GM11168 (cell line): ENCODE results near the gene ASTN2.
"Not testable (repeated sequence)": the region's sequence is repeated elsewhere in the genome, so short reads cannot be mapped to it uniquely, and the experiment has no call there.

Experiments used
- in situ Hi-C: fragments of 300-500 bp; cut with MboI; formaldehyde crosslinking; loops from one replicate; pipeline ENCODE4 v1.12.0; 2022; ENCODE audit warnings: low sequenced_read_pairs; ENCODE audit not compliant: unreplicated experiment

Gene ASTN2

DNA sequence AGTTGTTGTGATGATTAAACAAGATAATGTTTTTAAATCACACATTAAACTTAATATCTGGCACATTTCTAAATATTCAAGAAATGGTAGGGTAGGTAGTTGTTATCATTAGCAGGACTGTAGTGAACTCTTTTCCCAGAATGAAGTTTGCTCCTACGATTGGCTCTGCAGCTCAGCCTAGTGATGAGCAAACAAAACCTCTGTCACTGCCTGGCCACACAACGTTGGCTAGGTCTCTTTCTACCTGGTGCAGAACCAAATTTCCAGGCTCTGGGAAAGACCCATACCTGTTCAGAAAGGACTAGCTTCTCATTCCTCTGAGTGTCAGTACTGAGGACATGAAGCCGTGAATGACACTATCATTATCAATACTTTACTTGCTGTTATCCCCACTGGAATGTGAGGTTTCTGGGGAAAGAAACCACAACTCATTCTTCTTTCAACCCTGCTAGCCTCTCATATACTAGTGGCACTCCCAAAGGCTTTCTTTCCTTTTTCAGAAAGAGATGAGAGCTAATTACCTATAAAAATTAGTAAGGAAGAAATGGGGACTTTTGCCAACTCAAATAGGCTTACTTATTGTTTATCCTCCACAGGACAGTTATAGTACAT is 947.0 kb downstream of the ASTN2 start:
- in situ Hi-C loops, result no loop called here

DNA sequence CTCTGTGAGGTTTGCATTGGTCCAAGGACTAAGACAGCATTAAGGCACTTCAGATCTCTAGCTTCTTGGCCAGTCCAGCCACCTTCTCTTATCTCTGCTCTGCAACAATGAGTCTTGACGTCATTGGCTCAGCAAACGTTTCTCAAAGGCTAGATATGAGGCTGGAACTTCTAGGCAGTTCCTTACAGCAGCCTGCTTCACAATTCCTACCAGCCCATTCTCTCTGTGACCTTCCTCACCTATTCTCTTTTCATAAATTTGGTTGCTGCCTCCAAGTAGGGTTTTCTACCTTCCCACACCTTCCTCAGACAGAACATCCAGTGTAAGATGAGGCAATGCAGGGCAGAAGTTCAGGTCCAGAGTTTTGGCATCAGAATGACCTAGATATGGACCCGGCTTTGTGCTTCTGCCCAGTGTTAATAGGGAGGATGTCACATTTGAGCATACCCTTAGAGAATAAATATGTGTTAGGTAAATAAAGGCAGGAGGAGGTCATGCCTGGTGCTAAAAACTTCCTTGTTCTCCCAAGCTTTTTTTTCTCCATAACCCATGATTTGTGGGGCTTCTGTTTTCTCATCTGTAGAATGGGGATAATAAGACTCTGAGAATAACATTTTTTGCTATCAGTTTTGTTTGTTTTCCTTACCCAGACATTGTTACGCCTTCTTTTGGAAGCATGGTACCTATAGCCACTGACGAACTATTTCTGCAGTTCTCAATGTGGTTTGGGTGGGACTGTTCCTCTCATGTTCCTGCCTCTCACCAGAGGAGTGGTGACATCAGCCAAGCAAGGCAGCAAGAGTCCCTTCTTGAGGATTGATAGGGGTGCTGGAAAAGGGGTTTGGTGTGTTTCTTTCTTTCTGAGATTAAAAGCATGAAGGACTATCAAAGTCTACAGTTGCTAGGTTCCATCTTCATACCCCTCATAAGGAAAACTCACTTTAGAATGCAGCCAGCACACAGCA is 948.3 kb downstream of the ASTN2 start:
- in situ Hi-C loops, result no loop called here

DNA sequence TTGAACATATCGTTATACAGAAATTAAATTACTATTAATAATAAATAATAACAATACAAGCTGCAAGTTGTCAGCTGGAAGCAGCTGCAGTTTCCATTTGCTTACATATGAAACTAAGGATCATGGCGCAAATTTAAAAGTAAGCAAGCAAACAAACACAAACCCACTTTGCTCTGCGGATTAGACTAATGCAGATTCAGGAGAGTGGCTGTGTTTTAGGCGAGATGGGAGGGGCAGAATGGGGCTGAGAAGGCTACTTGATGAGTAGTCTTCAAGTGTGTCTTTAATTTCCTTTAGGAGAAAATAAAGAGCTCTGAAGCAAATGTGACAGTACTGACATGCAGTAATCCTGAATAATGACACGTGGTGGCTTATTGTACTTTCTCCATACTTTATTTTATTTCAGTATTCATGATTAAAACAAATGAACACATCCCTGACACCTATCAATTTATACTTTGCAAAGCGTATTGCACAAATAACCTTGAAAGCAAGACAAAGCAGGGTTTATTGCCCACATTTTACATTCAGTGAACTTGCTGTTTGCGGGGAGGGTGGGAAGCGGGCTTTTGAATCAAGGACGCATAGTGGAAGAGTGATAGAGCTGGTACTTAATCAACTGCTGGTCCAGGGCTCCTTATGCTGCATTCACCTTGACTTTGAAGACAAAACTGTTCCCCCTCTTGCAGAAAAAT is 949.1 kb downstream of the ASTN2 start:
- in situ Hi-C loops, result no loop called here

DNA sequence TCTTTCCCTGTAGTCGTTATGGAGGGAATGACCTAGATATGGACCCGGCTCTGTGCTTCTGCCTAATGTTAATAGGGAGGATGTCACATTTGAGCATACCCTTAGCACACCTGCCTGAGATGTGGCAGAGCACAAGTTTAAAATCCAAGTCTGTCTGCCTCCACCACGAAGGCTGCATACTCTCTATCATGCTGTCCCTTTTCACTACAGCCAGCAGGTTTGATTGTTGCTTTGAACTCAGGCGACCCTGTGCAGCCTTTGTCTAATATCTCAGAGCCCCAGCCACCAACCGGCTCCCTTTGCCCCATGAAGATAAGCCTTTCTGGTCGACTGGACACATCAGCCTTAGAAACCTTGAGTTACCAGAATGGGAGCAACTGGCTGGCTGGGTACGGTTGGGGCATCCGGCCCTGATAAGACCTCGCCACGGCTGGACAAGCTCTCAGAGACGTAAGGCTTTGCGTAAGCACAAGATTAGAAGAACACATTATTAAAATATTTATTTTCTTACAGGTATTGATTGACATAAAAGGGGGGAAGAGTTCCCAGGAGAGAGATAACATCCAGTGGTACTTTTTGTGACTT is 949.8 kb downstream of the ASTN2 start:
- in situ Hi-C loops, result no loop called here

DNA sequence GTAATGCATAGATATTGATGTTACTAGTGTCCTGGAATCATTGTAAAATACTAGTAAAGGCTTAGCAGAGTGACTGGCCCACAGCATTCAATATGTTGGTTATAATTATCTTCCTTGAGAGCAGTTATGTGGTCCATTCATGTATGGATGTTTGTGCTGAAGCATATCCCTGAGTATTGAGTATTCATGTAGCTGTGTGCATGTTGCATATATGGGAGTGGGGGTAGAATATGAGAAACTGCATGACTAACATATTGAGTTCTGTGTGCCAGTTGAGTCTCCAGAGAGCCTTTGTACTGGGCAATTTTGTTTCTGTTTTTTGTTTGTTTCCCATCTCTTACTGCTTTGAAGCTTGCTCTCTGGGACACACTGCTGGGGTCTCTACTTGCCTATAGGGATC is 950.4 kb downstream of the ASTN2 start:
- in situ Hi-C loops, result no loop called here

DNA sequence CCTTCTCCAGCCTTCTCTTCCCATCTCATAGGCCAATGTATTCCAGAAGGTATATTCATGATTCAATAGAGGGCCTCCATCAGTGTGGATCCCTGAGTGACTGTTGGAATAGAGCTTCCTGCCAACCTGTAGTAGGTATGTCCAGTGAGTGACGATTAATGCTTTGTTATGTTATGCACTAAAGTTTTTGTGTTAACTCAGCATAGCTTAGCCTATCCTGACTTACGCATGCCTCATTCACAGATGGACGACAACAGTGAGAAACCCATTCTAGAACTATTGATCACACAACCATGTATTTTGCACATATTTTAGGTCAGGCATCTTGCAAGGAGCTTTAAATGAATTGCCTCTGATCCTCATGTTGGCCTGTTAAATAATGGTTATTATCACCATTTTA is 953.2 kb downstream of the ASTN2 start:
- in situ Hi-C loops, result no loop called here

DNA sequence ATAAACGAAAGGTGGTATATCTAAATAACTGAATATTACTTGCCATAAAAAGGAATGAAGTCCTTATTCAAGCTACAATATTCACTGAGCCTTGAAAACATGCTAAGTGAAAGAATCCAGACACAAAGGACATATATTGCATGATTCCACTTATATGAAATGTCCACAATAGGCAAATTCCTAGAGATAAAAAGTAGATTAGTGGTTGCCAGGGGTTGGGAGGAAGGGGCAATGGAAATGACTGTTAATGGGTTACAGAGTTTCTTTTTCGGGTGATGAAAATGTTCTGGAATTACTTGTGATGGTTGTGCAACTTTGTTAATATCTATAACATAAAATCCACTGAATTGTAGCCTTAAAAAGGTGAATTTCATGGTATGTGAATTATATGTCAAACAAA is 954.8 kb downstream of the ASTN2 start:
- in situ Hi-C loops, result no loop called here

DNA sequence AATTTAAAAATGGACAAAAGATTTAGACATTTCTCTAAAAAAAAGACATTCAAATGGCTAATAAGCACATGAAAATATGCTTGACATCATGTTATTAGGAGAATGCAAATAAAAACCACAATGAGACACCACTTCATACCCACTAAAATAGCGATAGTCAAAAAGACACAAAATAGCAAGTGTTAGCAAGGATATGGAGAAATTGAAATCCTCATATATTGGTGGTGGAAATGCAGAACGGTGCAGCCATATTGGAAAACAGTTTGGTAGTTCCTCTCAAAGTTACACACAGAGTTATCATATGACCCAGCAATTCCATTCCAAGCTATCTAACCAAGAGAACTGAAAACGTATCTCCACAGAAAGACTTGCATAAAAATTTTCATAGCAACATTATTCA is 955.3 kb downstream of the ASTN2 start:
- in situ Hi-C loops, result no loop called here

DNA sequence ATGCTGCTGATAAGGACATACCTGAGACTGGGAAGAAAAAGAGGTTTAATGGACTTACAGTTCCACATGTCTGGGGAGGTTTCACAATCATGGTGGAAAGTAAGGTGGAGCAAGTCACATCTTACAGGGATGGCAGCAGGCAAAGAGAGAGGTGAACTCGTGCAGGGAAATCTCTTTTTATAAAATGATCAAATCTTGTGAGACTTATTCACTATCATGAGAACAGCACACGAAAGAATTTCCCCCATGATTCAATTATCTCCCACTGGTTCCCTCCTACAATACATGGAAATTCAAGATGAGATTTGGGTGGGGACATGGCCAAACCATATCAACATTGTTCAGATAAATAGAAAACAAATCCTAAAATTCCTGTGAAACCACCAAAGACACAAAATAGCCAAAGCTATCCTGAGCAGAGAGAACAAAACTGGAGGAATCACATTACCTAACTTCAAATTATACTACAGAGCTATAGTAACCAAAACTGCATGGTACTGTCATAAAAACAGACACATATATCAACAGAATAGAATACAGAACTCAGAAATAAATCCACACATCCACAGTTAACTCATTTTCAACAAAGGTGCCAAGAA is 958.3 kb downstream of the ASTN2 start:
- in situ Hi-C loops, result no loop called here

DNA sequence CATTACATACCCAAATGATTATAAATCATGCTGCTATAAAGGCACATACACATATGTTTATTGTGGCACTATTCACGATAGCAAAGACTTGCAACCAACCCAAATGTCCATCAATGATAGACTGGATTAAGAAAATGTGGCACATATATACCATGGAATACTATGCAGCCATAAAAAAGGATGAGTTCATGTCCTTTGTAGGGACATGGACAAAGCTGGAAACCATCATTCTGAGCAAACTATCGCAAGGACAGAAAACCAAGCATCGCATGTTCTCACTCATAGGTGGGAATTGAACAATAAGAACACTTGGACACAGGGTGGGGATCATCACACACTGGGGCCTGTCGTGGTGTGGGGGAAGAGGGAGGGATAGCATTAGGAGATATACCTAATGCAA is 960.3 kb downstream of the ASTN2 start:
- in situ Hi-C loops, result not testable (repeated sequence)

DNA sequence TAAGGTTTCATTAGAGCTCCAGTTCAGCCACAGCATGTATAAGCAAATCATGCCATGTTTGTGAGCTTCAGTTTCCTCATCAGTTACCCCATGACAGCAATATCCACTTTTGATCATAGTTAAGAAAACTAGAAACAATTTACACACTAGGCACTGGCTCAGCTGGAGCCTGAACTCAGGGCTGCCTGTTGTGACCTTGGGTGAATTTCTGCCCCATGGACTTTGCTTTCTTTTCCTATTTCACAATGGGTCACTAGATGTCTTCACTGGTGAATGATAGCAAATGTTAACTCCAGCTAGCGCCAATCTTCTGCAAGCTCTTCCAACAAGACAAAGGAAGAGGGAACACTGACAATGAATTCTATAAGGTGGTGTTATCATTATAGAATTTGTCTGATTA is 961.1 kb downstream of the ASTN2 start:
- in situ Hi-C loops, result no loop called here

DNA sequence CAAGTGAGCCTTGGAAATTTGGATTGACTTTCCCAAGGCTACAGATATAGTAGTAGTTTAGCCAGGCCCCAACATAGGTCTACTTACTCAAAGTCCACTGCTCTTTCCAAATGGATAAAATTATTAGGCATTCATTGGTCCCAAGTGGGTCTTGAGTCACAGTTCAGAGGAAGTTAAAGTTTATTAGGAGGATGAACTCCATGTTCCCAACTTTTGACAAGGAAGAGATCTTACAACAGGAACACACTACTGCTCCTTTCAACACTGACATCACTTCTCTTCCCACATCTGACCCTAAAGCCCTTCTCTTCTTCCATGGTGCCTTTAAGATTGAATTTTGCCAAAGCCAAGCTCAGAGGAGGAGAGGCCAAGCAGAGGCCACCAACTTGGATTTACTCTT is 962.2 kb downstream of the ASTN2 start:
- in situ Hi-C loops, result no loop called here

DNA sequence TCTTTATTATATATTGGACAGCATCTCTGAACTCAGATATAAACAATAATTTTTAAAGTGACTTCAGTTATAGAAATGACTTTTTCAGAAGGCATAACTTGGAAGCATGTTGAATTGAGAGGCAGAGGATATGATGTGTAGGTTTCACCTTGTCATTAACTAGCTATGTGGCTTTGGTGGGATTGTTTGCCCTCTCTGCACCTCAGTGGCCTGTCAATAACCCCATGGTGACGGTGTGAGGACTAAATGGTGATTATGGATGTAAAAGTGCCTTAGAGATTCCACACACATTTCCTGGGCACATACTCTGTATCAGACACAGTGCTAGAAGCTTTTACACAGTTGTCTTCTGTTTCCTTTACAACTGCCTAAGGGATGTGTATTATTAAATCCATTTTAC is 962.6 kb downstream of the ASTN2 start:
- in situ Hi-C loops, result no loop called here

DNA sequence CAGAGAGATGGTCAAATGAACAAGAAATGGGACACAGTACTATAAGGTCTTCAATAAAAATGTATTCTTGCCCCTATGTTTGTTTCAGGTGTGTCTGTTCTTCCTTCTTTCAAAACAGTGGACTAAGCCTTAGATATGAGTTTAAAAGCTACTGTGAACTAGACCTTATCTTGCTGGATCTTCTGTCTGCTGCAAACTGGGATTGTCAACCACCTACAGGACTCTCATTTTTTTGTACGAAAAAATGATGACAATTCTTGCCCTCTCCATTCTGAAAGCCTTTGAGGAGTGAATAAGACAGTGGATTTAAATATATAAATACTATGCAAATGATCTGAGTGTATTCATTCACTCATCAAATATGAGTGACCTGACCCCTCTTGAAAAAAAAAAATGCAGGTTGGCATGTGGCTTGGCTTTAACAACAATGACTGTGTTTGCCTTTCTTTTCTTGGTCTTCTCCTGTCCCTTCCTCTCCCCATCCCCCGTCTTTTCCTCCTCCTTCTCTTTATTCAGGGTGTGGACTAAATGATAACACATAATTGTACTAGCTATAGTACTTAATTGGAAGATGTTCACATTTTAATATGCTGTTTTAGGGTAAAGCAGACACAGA is 963.2 kb downstream of the ASTN2 start:
- in situ Hi-C loops, result no loop called here

DNA sequence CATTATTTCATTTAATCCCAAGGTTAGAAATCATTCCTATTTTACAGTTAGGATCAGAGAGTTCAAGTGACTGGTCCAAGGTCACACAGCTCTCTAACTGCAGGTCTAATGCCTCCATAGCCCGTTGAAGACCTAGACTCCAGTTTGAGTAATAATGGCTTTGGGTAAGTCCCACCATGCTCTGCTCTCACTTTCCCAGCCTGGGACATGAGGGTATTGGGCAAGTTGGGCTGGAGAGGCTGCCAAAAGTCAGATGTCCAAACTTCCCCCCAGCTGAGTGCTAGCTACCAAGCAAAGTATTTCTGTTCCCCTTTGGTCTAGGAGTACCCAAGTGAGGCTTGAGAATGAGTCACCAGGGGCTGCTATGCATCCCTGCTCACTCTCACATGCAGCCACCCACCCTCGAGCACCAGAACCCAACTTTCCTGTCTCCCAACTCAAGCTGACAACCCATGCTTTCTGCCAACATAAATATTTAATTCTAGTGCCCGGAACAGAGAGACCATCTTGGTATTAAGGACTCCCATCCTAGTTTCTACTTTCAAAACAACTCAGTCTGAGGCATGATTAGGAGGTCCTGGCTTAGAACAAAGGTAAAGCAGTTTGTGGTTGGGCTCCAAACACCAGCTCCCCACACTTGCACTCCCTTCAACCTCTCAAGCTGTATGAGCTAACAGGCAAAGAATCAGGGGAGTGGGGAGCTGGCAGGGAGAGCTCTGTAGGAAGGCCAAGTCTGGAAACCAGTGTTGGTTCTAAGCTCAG is 964.3 kb downstream of the ASTN2 start:
- in situ Hi-C loops, result no loop called here

DNA sequence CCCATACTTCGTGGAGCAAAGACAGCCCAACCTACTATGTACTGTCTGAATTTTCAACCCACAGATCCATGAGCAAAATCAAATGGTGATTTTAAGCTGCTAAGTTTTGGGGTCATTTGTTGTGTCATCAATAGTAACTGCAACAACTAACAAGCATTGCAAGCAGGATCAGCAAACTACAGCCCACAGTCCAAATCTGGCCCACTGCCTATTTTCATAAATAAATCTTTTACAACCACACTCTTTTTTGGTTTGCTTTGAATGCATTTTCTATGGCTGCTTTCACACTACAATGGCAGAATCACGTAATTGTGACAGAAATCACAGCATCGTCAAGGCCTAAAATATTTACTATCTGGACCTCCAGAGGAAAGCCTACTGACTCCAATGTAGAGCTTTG is 964.9 kb downstream of the ASTN2 start:
- in situ Hi-C loops, result no loop called here

DNA sequence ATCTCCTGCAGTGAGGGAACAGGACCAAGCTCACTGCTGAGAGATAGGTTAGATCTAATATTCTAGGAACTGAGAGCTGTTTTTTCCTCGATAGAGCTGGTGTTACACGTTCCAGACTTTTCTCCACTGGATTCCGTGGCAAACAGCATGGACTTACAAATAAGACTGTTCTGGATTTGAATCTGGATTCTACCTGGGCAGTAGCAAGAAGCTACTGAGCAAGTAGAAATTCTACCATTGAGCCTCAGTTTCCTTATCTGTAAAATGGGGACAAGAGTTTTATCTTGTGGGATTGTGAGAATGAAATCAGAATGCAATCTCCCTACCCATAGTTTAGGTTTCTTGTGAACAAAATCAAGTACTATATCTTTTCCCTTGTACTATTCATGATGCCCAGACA is 966.4 kb downstream of the ASTN2 start:
- in situ Hi-C loops, result no loop called here

DNA sequence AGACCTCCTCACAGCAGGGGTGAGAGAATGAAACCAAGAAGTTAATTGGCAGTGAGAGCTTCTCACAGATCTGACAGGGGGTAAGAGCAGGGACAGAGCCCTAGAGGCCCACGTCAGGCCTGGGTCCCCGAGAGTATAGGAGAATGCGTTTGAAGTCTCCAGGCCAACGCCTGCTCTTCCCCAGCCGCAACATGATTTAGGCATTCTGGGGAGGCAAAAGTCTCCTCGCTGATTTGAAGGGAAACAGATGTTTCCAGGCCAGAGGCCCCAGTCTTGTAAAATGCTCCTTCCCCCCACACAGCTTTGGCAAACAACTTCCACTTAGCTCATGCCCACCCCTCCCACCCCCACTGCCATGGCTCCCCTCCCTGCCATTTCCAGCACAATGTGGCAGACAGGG is 966.9 kb downstream of the ASTN2 start:
- in situ Hi-C loops, result no loop called here

DNA sequence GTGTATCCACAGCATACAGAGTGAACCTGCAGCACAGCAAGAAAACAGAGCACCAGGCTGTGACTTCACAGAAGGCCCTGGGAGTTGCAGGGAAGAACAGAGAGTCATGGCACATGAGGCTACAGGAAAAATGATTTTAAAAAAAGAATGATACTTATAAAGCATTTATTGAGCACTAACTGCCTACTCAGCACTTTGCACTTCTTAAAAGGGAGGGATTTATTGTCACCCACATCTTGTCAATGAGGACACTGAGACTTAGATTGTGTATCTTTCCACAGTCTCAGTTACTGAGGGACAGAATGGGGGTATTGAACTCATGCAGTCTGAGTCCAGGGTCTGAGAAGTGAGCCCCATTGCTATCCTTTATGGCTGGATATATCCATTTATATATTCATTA is 972.3 kb downstream of the ASTN2 start:
- in situ Hi-C loops, result no loop called here
